Tibial nerve (tissue), 4 donors: ENCODE measurements around the gene CFAP46.

Source experiments
- CTCF ChIP-seq, 5 experiments: fragments of 200-600 bp in 3 of 5; fragments of 450-650 bp in 2 of 5; sonication (generic) in 3 of 5; IDR thresholded peaks; one replicate each; pipeline ENCODE4 v1.5.1; 2016 to 2019; ENCODE audit warnings: antibody characterized with exemption in 5 of 5, mild to moderate bottlenecking in 3 of 5, moderate library complexity in 2 of 5
- EP300 ChIP-seq, 2 donors: sonication (generic); formaldehyde crosslinking; IDR thresholded peaks; one replicate each; pipeline ENCODE4 v1.6.1; 2017; ENCODE audit warnings: antibody characterized with exemption in 2 of 2, mild to moderate bottlenecking in 1 of 2
- POLR2A ChIP-seq, 2 donors: fragments of 450-650 bp; IDR thresholded peaks; one replicate each; pipeline ENCODE4 v1.6.1; 2017; ENCODE audit warnings: antibody characterized with exemption in 2 of 2, mild to moderate bottlenecking in 2 of 2, moderate library complexity in 2 of 2

DNA sequence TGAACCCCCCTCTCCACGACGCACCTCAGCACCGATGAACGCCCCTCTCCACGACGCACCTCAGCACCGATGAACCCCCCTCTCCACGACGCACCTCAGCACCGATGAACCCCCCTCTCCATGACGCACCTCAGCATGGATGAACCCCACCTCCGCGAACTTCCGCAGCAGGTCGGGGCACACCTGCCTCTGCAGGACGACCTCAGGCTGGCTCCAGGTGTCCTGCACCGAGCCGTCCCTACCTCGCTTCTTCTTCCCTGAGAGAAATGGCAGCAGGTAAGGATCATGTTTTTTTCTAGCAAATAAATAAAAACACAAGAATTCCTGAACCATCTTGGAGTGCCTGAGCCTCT, 24.1 kb downstream of the CFAP46 start:
- TF ChIP-seq CTCF (IDR thresholded peaks at IDR 0.05) (no peak), POLR2A (IDR thresholded peaks at IDR 0.05) (no peak), EP300 (IDR thresholded peaks at IDR 0.05) (no peak)
